HG03095 (cell line): ENCODE data around the gene MGA.
A peak's percentile ranks its signal among the peaks of the same experiment; 100 is the strongest.

Source experiments
- ATAC-seq: cut with Tn5 transposase; IDR thresholded peaks from one replicate; pipeline ENCODE4 v1.9.1; 2021; ENCODE audit warnings: moderate library complexity; ENCODE audit not compliant: unreplicated experiment

The MGA gene

GRCh38 chr15:41656188-41656587 lies 4.0 kb upstream of the MGA start:
- ATAC-seq: no peak

DNA sequence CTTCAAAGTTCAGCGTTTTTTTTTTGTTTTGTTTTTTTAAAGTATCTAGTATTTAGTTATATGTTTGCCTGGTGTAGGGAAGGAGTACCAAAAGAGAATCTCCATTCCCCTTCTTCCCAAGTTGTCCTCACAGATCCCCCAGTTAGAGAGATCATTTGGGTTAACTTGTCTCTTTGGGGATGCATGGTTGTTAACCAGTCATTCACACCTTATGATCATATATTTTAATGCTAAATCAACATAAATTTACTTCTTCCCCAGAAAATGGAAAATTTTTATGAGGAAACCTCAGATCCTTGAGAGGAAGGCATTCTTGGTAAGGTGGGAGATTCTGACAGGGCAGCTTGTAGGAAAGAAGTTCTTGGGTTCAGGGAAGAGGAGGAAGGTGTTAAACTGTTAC lies 1.5 kb upstream of the MGA start:
- no peak for ATAC-seq

DNA sequence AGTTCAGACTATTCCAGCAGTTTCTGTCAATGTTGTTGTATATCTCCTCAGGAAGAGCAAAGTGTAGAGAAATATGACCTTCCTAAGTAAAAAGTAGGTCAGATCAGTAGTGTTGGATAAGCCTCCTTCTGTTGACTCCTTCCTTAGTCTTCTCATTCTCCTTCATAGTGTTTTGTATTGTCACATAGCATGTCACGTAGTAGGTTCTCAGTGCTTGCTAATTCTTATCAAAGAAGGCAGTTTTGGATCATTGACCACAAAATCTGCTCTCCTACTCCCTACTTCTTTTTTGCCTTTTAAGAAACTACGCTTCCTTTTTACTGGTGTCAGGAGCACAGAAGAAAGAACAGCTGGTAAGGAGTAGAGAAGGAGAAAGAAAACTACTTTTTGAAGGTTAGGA lies 1.0 kb upstream of the MGA start:
- ATAC-seq: no peak

DNA sequence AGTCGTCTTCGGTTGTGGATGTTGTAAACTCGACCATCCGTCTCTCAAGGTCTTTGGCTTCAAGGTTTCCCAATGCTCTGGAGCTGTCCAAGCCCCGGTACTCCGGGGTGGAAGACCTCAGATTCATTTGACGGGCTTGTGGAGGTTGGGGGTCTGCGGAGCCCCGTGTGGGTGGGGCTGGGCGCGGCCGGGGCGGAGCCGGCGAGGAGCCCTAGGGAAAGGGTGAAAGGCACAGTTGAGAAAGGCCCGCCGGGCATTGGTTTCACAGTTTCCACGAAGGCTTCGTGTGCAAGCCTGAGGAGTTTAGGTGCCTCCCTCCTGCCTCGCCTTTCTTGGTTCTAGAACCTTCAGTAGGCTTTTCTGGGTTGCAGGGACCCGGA lies 360 bp upstream of the MGA start:
- ATAC-seq: no peak

- no peak for ATAC-seq
These were observed 893 bp downstream of the MGA start for GRCh38 chr15:41661078-41661517.

DNA sequence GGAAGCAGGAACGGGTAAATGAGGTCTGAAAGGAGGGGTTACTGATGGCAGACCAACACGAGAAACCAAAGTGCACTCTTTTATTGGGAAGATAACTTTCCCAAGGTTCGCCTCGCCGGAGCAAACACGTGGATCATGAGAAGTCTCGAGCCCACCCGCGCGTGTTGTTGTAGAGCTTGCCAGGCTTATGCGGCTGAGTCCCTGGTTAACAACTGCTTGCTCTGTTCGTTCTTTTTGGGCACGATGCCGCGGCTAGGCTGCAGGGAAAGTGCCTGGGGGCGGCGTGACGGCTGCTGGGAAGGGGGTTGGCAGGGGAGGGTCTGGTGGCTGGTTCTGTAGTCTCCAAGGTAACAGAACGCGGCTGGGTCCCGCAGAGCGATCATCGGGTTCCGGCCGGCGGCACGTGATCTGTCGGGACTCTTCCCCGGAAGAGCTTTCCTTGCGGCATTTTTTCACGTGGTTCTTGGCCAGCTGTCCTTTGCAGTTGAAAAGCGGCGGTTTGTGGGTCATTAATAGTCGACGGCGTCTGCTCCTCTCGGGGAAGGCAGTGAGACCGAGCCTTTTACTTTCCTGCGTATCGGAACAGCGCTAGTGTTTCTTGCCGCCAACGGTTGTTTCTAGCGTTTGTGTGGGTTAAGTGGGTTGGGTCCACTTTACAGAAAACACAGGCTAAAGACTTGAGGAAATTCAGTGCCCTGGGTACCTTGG lies 1.5 kb downstream of the MGA start:
- ATAC-seq: no peak

DNA sequence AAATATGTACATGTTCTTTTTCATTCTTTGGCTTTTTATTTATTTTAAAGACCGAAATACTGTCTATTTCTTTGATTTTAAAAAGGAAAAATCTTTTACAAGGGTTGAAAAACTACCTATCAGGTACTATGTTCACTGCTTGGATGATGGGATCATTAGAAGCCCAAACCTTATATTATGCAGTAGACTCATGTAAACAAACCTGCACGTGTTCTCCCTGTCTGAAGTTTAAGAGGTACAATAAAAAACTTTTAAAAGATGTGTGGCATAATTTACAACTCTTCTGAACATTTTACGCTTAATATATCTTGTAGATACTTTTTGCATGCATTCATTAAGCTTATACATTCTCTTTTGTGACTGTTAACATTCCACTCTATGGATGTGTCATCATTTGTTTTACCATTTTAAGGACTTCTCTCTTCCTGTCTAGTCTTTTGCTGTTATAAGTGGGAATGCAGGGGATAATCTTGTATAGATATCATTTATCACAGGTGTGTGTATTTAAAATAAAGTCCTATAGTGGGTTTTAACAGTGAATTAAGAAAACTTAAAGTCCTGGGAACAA lies 6.2 kb downstream of the MGA start:
- no peak for ATAC-seq

DNA sequence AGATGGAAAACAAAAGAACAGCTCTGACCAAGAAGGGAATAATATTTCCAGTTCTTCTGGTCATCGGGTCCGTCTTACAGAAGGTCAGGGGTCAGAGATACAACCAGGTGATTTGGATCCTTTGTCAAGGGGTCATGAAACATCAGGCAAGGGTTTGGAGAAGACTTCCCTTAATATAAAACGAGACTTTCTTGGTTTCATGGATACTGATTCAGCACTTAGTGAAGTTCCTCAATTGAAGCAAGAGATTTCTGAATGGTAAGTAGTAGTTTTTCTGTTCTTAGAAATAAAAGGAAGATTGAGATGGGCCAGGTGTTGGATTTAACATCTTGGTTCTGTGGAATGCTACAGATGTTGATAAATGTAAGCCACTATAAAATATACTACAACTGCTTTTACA lies 9.5 kb downstream of the MGA start:
- ATAC-seq: no peak

- no peak for ATAC-seq
These were observed 11.7 kb downstream of the MGA start for GRCh38 chr15:41671656-41672648.

DNA sequence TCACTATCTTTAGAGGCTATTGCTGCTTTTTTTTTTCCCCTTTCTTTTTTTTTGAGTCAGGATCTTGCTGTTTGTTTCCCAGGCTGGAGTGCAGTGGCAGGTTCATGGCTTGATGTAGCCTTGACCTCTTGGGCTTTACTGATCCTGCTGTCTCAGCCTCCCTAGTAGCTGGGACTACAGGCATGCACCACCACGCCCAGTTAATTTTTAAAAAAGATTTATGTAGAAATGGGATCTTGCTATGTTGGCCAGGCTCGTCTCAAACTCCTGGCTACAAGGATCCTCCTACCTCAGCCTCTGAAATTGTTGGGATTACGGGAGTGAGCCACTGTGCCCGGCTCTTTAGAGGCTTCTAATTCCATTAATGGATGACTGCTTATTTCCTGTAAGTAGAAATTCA lies 15.1 kb downstream of the MGA start:
- ATAC-seq: no peak

DNA sequence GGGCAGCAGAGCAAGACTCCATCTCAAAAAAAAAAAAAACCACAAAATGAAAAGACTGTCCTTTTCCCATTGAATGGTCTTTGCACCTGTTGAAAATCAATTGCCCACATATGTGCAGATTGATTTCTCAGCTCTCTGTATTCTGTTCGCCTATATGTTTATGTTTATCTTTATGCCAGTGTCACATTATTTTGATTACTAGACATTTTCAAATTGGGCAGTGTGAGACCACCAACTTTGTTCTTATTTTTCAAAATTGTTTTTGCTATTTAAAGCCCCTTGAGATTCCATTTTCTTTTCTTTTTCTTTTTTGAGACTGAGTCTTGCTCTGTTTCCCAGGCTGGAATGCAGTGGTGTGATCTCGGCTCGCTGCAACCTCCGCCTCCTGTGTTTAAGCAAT lies 18.5 kb downstream of the MGA start:
- no peak for ATAC-seq

DNA sequence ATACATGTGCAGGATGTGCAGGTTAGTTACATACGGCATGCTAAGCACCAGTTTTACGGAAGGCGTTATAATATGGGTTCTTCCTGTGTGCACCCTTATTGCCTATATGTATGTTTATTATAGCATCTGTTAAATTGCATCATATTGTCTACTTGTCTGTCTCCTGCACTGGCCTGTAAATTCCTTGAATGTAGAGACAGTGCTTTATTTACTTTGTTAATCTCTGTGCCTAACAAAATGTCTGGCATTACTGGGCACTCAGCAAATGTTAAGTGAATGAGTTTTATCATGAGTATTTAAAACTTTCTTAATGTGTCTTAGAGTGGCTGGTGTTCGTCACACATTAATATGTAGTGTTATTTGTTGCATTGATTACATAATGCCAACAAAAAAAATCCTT lies 23.8 kb downstream of the MGA start:
- ATAC-seq: no peak

GRCh38 chr15:41688671-41689070 lies 28.5 kb downstream of the MGA start:
- no peak for ATAC-seq

GRCh38 chr15:41689083-41689482 lies 28.9 kb downstream of the MGA start:
- no peak for ATAC-seq

GRCh38 chr15:41689834-41690233 lies 29.6 kb downstream of the MGA start:
- ATAC-seq: no peak

- ATAC-seq: no peak
These were observed 30.4 kb downstream of the MGA start for GRCh38 chr15:41690636-41691035.

- no peak for ATAC-seq
These were observed 31.3 kb downstream of the MGA start for GRCh38 chr15:41691471-41691870.

GRCh38 chr15:41692049-41692448 lies 31.8 kb downstream of the MGA start:
- no peak for ATAC-seq

- ATAC-seq: no peak
These were observed 33.6 kb downstream of the MGA start for GRCh38 chr15:41693757-41694156.

GRCh38 chr15:41695750-41696436 lies 35.7 kb downstream of the MGA start:
- ATAC-seq: peak; percentile 90

- no peak for ATAC-seq
These were observed 38.6 kb downstream of the MGA start for GRCh38 chr15:41698779-41699178.
